Pancreas (tissue), 10 donors: Measurements from ENCODE around the gene RBM43. TPM values are rescaled to one million over a fixed set of nuclear protein-coding genes. Genes with fewer than 3 reads are reported as not detected.
A peak's percentile ranks its signal among the peaks of the same experiment; 100 is the strongest.

Experiments used
- ATAC-seq, 4 donors: fragments of 200-7000 bp; cut with Tn5 transposase; one replicate each; pipeline versions ENCODE4 v1.8.0 to v1.9.1; 2020; ENCODE audit warnings: mild to moderate bottlenecking in 4 of 4, moderate library complexity in 4 of 4
- DNase-seq, 6 donors: peaks; one replicate each; pipeline ENCODE4 v3.0.0-alpha.2; 2020
- FAIRE-seq: peaks from 2 replicates; lab custom pipeline; 2012; peaks lifted over from hg19 to GRCh38; lab: Jason Lieb, UNC
- H3K27ac ChIP-seq, 4 donors: fragments of 200-600 bp; sonication (generic); 1 replicate in 3 of 4; 2 replicates in 1 of 4; pipeline versions ENCODE4 v1.5.0 to v1.8.0; 2020
- H3K27me3 ChIP-seq, 4 donors: fragments of 200-600 bp; one replicate each; pipeline ENCODE4 v1.8.0; 2021
- H3K36me3 ChIP-seq, 3 donors: fragments of 200-600 bp; sonication (generic) in 1 of 3; one replicate each; pipeline versions ENCODE4 v1.5.0 to v1.8.0; 2020 to 2021
- H3K4me1 ChIP-seq, 3 donors: fragments of 200-600 bp; one replicate each; pipeline ENCODE4 v1.8.0; 2021
- H3K4me3 ChIP-seq, 4 donors: fragments of 200-600 bp; sonication (generic) in 2 of 4; one replicate each; pipeline versions ENCODE4 v1.5.0 to v1.8.0; 2020 to 2021
- H3K9me3 ChIP-seq, 4 donors: fragments of 200-600 bp; one replicate each; pipeline ENCODE4 v1.8.0; 2021
- CTCF ChIP-seq, 4 donors: fragments of 200-600 bp; sonication (generic) in 3 of 4; IDR thresholded peaks; one replicate each; pipeline versions ENCODE4 v1.5.0 to v1.8.0; 2021; ENCODE audit warnings: antibody characterized with exemption in 4 of 4
- WGBS, 2 donors: extraction: QIAGEN DNeasy Blood & Tissue Kit; methylation state at CpG; one replicate each; pipeline ENCODE4 v1.1.7; 2013; 5-methylcytosine and 5-hydroxymethylcytosine counted together
- intact Hi-C, 3 donors: fragments of 100-400 bp; cut with DNase I; formaldehyde crosslinking; loops; one replicate each; pipeline versions ENCODE4 v1.11.1 to v1.14.2; 2022
- polyA plus RNA-seq, 2 donors: library from polyadenylated mRNA; stranded (reverse); fragments of 200-250 nt; gene quantifications; one replicate each; pipeline ENCODE4 v1.2.3, GENCODE V29; 2013
- total RNA-seq, 6 donors: library from RNA; stranded (reverse); fragmentation: NEBNext Ultra II Directional in 4 of 6; extraction: Animal tissue kit (Norgen Biotek cat#: 25700) in 4 of 6; gene quantifications; one replicate each; pipeline versions ENCODE4 v1.2.1 to v1.2.4, GENCODE V29; 2021 to 2023
- donor health status: healthy with polysubstance abuse.
- donor health status: DM: no; HTN: no; CAD: no; lungs with moderate emphysema.
- donor health status: DM: no; HTN: no; CAD: no.
- donor health status: control.
- donor health status: control.
- donor health status: Bipolar disorder and iron deficiency.
- donor health status: DM: yes; HTN: yes; CAD: no.
- donor health status: DM: no; HTN: no; CAD: no.
- donor health status: DM: no; HTN: no; CAD: no.
- donor health status: DM: yes; HTN: yes; CAD: no.

The RBM43 gene
- total and polyA plus RNA-seq, 8 donors: 1.4 to 4.2 (median 2.8) TPM

DNA sequence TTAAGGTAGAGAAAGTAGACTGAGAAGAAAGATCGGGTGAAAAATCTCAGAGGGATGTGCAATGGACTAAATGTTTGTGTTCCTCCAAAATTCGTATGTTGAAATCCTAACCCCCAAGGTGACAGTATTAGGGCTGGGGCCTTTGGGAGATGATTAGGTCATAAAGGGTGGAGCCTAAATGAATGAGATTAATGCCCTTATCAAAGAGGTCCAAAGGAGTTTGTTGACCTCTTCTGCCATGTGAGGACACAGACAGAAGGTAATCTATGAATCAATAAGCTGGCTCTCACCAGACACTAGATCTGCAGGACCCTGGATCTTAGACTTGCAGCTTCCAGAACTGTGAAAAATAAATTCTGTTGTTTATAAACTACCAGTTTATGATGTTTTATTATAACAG is 30.5 kb upstream of the RBM43 start:
- Histone ChIP-seq H3K9me3 (no peaks in the 10 kb centered on the region), H3K4me1 (peaks cover 0 to 18% (median 9%) of the 10 kb centered on the region in 3 donors), H3K36me3 (no peaks in the 10 kb centered on the region), H3K4me3 (no peak overlapping the region), H3K27ac (no peak overlapping the region), H3K27me3 (no peaks in the 10 kb centered on the region)
- no peak for FAIRE-seq
- TF ChIP-seq CTCF (IDR thresholded peaks at IDR 0.05): no peak
- ATAC-seq: no peak
- intact Hi-C loops: no loop called here
- DNase-seq: no peak
- 76 to 94% methylated on average over 2 of the region's 2 CpGs for WGBS, 2 donors

GRCh38 chr2:151291224-151291623 is 29.6 kb upstream of the RBM43 start:
- DNase-seq (no peak), ATAC-seq (no peak), FAIRE-seq (no peak)
- no peak for TF ChIP-seq CTCF (IDR thresholded peaks at IDR 0.05)
- no peaks in the 10 kb centered on the region for H3K27me3 ChIP-seq
- no peaks in the 10 kb centered on the region for H3K9me3 ChIP-seq
- intact Hi-C loops: no loop called here
- H3K36me3 ChIP-seq: no peaks in the 10 kb centered on the region
- no peak overlapping the region for H3K27ac ChIP-seq
- no peak overlapping the region for H3K4me3 ChIP-seq
- peaks cover 3 to 18% (median 9%) of the 10 kb centered on the region in 3 donors for H3K4me1 ChIP-seq

- no peak for TF ChIP-seq CTCF (IDR thresholded peaks at IDR 0.05)
- ATAC-seq (peak; percentile 21 to 48 (median 26)), FAIRE-seq (peak; percentile 87), DNase-seq (peak in 1 of 6 donors; percentile 12)
- Histone ChIP-seq H3K27ac (peak overlapping the region; percentile 88 to 99 (median 94)), H3K9me3 (no peaks in the 10 kb centered on the region), H3K4me1 (peaks cover 3 to 18% (median 9%) of the 10 kb centered on the region in 3 donors), H3K36me3 (no peaks in the 10 kb centered on the region), H3K27me3 (no peaks in the 10 kb centered on the region), H3K4me3 (peak overlapping the region; percentile 63 to 80 (median 72))
- intact Hi-C loops: no loop called here
- 29 to 30% methylated on average over 9 of the region's 9 CpGs for WGBS, 2 donors
Measured at GRCh38 chr2:151289972-151290866, 28.6 kb upstream of the RBM43 start.

GRCh38 chr2:151287513-151288250 is 26.0 kb upstream of the RBM43 start:
- Histone ChIP-seq H3K27me3 (no peaks in the 10 kb centered on the region), H3K9me3 (no peaks in the 10 kb centered on the region), H3K4me3 (no peak overlapping the region), H3K36me3 (no peaks in the 10 kb centered on the region), H3K4me1 (peaks cover 3 to 18% (median 9%) of the 10 kb centered on the region in 3 donors), H3K27ac (no peak overlapping the region)
- DNase-seq: no peak
- ATAC-seq: no peak
- intact Hi-C loops: no loop called here
- 63 to 72% methylated on average over 5 of the region's 5 CpGs for WGBS, 2 donors
- TF ChIP-seq CTCF (IDR thresholded peaks at IDR 0.05): no peak
- no peak for FAIRE-seq
